HepG2 (cell line): ENCODE data around the gene TFPI. TPM values are rescaled to one million over a fixed set of nuclear protein-coding genes. Genes with fewer than 3 reads are reported as not detected.

Experiments
- ASH2L ChIP-seq: fragments of 300-600, 200-600 bp; sonication (generic); IDR thresholded peaks from 2 replicates; pipeline ENCODE4 v1.7.0; 2017; ENCODE audit warnings: low read depth, mild to moderate bottlenecking, moderate library complexity, mixed read lengths, low read length; ENCODE audit not compliant: insufficient read length
- FOXO1 ChIP-seq: sonication (generic); formaldehyde crosslinking; IDR thresholded peaks from 2 replicates; pipeline ENCODE4 v1.4.0; 2020; ENCODE audit warnings: missing genetic modification reagents
- MED8 ChIP-seq: sonication (generic); formaldehyde crosslinking; IDR thresholded peaks from 2 replicates; pipeline ENCODE4 v1.8.1; 2023; ENCODE audit warnings: mild to moderate bottlenecking, missing genetic modification reagents; ENCODE audit not compliant: insufficient replicate concordance
- MNT ChIP-seq: fragments of 450-650 bp; IDR thresholded peaks from 2 replicates; pipeline ENCODE4 v1.6.1; 2016
- MZF1 ChIP-seq: sonication (generic); formaldehyde crosslinking; IDR thresholded peaks from 2 replicates; pipeline ENCODE4 v1.8.1; 2023; ENCODE audit warnings: mild to moderate bottlenecking, missing genetic modification reagents, borderline replicate concordance
- NFE2 ChIP-seq: sonication (generic); formaldehyde crosslinking; IDR thresholded peaks from 2 replicates; pipeline ENCODE4 v1.4.0; 2020; ENCODE audit warnings: missing genetic modification reagents
- PRDM15 ChIP-seq: sonication (generic); formaldehyde crosslinking; IDR thresholded peaks from 2 replicates; pipeline ENCODE4 v1.4.0; 2020; ENCODE audit warnings: missing genetic modification reagents
- RFX1 ChIP-seq: fragments of 450-650 bp; IDR thresholded peaks from 2 replicates; pipeline ENCODE4 v1.6.1; 2017
- SIN3A ChIP-seq: IDR thresholded peaks from 2 replicates; pipeline ENCODE4 v1.6.1; 2011; ENCODE audit warnings: low read depth, mild to moderate bottlenecking, control low read depth, low read length, borderline replicate concordance
- SPEN ChIP-seq: sonication (generic); formaldehyde crosslinking; IDR thresholded peaks from 2 replicates; pipeline ENCODE4 v1.5.1; 2020; ENCODE audit warnings: low read depth, mild to moderate bottlenecking, missing genetic modification reagents
- SRSF1 ChIP-seq: fragments of 200-400 bp; formaldehyde crosslinking; optimal IDR thresholded peaks from 2 replicates; pipeline ENCODE3; 2017; ENCODE audit warnings: mild to moderate bottlenecking, low read depth, low read length, moderate library complexity
- SYNCRIP ChIP-seq: fragments of 200-400 bp; formaldehyde crosslinking; IDR thresholded peaks from 2 replicates; pipeline ENCODE4 v1.6.1; 2018; ENCODE audit warnings: mild to moderate bottlenecking, low read depth, low read length; ENCODE audit not compliant: insufficient read depth
- TARDBP ChIP-seq: sonication (generic); formaldehyde crosslinking; IDR thresholded peaks from 2 replicates; pipeline ENCODE4 v1.8.0; 2022; ENCODE audit warnings: mild to moderate bottlenecking, missing genetic modification reagents
- TOE1 ChIP-seq: sonication (generic); formaldehyde crosslinking; IDR thresholded peaks from 2 replicates; pipeline ENCODE4 v1.4.0; 2020; ENCODE audit warnings: mild to moderate bottlenecking, missing genetic modification reagents
- ZFP41 ChIP-seq: sonication (generic); formaldehyde crosslinking; IDR thresholded peaks from 2 replicates; pipeline ENCODE4 v1.4.0; 2020; ENCODE audit warnings: mild to moderate bottlenecking, missing genetic modification reagents, borderline replicate concordance
- ZNF160 ChIP-seq: sonication (generic); formaldehyde crosslinking; IDR thresholded peaks from 2 replicates; pipeline ENCODE4 v1.8.0; 2022; ENCODE audit warnings: mild to moderate bottlenecking, inconsistent platforms, missing genetic modification reagents
- ZNF598 ChIP-seq: sonication (generic); formaldehyde crosslinking; IDR thresholded peaks from 2 replicates; pipeline ENCODE4 v1.5.1; 2020; ENCODE audit warnings: mild to moderate bottlenecking, missing genetic modification reagents, borderline replicate concordance
- ZNF644 ChIP-seq: IDR thresholded peaks from 2 replicates; pipeline ENCODE4 v1.6.1; 2016; ENCODE audit warnings: low read depth
- ZNF703 ChIP-seq: sonication (generic); formaldehyde crosslinking; IDR thresholded peaks from 2 replicates; pipeline ENCODE4 v1.5.1; 2020; ENCODE audit warnings: missing genetic modification reagents, mild to moderate bottlenecking, moderate library complexity, borderline replicate concordance
- ZNF839 ChIP-seq: sonication (generic); formaldehyde crosslinking; IDR thresholded peaks from 2 replicates; pipeline ENCODE4 v1.4.0; 2020; ENCODE audit warnings: missing genetic modification reagents, mild to moderate bottlenecking, borderline replicate concordance
- ZSCAN5A ChIP-seq: sonication (generic); formaldehyde crosslinking; IDR thresholded peaks from 2 replicates; pipeline ENCODE4 v1.8.0; 2022; ENCODE audit warnings: mild to moderate bottlenecking, missing genetic modification reagents, borderline replicate concordance
- polyA plus RNA-seq, 8 experiments: library from polyadenylated mRNA; depleted of rRNA in 3 of 8; stranded (reverse) in 7 of 8; unstranded in 1 of 8; fragments of >200 nt; fragmentation: Illumina TruSeq in 4 of 8; extraction: Trizol in 4 of 8; gene quantifications; 2 replicates each; pipeline versions ENCODE4 v1.2.1 to v1.2.3, GENCODE V29; 2011 to 2016; ENCODE audit warnings: low read depth in 4 of 8, missing spikeins in 1 of 8, mixed read lengths in 1 of 8; ENCODE audit not compliant: insufficient read depth in 1 of 8
- total RNA-seq, 5 experiments: library from RNA; depleted of rRNA; stranded (reverse); fragments of >200 nt; fragmentation: Illumina TruSeq; extraction: Trizol; gene quantifications; 2 replicates each; pipeline ENCODE4 v1.2.3, GENCODE V29; 2016; ENCODE audit warnings: low read depth in 1 of 5

The TFPI gene
- total and polyA plus RNA-seq, 2 of the 13 experiments (the other 11 are each of a cell fraction or from before 2014, with no cell fraction given) = 301 to 436 TPM

DNA sequence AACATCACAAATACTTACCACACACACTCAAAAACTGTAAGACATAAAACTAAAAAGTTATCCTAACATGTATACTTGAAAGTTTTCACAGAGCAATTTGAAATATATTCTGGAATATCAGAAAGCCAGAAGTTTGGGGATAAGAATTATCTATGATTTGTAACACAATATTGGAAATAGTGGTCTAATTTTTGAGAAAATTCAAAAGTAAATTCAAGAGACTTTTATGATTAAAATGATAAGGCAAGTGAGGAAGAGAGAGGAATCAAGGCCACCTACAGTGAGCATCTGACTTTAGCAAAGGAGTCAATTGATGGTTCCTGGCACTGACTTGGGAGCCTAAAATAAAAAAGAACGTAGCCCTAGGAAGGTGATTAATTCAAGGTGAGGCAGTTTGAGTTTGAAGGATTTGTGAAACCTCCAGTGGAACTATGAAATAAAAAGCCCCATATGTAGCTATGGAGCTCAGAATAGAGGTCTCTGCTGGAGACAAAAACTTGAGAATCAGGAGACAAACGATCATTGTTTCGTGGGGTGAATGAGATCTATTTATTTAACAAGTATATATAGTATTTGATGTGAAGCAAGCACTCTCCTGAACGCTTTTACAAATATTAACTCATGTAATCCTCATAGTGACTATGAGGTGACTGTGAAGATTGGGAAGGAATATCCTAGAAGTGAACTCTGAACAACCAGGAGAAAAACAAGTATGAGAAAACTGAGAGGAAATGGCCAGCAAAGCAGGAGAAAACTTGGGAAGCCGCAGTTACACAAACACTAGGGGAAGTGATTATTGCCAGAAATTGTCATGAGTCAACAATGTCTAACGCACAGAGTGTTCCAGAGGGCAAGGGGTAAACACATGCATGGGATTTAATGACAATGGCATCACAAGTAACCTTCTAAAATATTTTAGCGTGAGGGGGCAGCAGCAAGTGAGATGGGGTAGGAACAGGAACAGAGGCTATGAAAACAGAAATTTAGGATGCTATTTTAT lies 12.8 kb downstream of the TFPI start (continued):
- TF ChIP-seq ZNF839 (CRISPR knock-in tag) (no peak), MED8 (CRISPR knock-in tag) (peak; percentile 97), SRSF1 (no peak), ZSCAN5A (peak; percentile 44; the same call in 1 of the 2 replicates), PRDM15 (CRISPR knock-in tag) (0 out of 2 replicates have a peak, but pooled peaks have one; percentile 24), ASH2L (peak; percentile 93), SYNCRIP (no peak), TARDBP (CRISPR knock-in tag) (peak; percentile 91; the same call in 1 of the 2 replicates), RFX1 (no peak), TOE1 (CRISPR knock-in tag) (peak; percentile 90; the same call in 1 of the 2 replicates), FOXO1 (CRISPR knock-in tag) (peak; percentile 98), SIN3A (0 out of 2 replicates have a peak, but pooled peaks have one; percentile 56), ZNF598 (no peak), ZNF160 (CRISPR knock-in tag) (peak; percentile 74; the same call in 1 of the 2 replicates), MZF1 (CRISPR knock-in tag) (no peak), NFE2 (CRISPR knock-in tag) (no peak), MNT (no peak), ZNF644 (peak; percentile 60), ZFP41 (CRISPR knock-in tag) (no peak), ZNF703 (peak; percentile 85; the same call in 1 of the 2 replicates), SPEN (CRISPR knock-in tag) (peak; percentile 71; the same call in 1 of the 2 replicates)
